Activated CD8-positive, alpha-beta memory T cell treated with anti-CD3 and anti-CD28 coated beads, Interleukin-2, amount 10 ng/mL, durations not matched to agents 7 days and 5 days (primary cell): Measurements from ENCODE around the gene VMO1. TPM values are rescaled to one million over a fixed set of nuclear protein-coding genes. Genes with fewer than 3 reads are reported as not detected.

ENCODE experiments used
- ATAC-seq: fragments of 150-1000 bp; cut with Tn5 transposase; one replicate; pipeline ENCODE4 v1.10.0; 2021; ENCODE audit warnings: moderate library complexity
- CTCF ChIA-PET: fragments of 350-600 bp; sonication (Branson Sonifier 250); formaldehyde crosslinking; loops from one replicate; lab custom pipeline; 2021; ENCODE audit warnings: antibody characterized with exemption; lab: Charles Lee
- DNase-seq: peaks from one replicate; pipeline ENCODE4 v3.0.0-alpha.2; 2020
- H3K27ac Mint-ChIP-seq: one replicate; pipeline ENCODE4 v1.8.0; 2021; ENCODE audit warnings: mild to moderate bottlenecking, mixed read lengths
- H3K27me3 Mint-ChIP-seq: one replicate; pipeline ENCODE4 v1.8.0; 2021; ENCODE audit warnings: mixed read lengths
- H3K36me3 Mint-ChIP-seq: one replicate; pipeline ENCODE4 v1.8.0; 2021; ENCODE audit warnings: mild to moderate bottlenecking, mixed read lengths
- H3K4me1 Mint-ChIP-seq: one replicate; pipeline ENCODE4 v1.8.0; 2021; ENCODE audit warnings: mixed read lengths
- H3K4me3 Mint-ChIP-seq: one replicate; pipeline ENCODE4 v1.8.0; 2021; ENCODE audit warnings: mild to moderate bottlenecking, moderate library complexity, mixed read lengths
- H3K9me3 Mint-ChIP-seq: one replicate; pipeline ENCODE4 v1.8.0; 2022; ENCODE audit warnings: low read depth, mixed read lengths
- total RNA-seq, 2 experiments: library from RNA; stranded (reverse); gene quantifications; one replicate each; pipeline ENCODE4 v1.2.3, GENCODE V29; 2021

Gene VMO1
- total RNA-seq, 2 experiments from 2014 or later: 0.37 to 0.50 TPM

DNA sequence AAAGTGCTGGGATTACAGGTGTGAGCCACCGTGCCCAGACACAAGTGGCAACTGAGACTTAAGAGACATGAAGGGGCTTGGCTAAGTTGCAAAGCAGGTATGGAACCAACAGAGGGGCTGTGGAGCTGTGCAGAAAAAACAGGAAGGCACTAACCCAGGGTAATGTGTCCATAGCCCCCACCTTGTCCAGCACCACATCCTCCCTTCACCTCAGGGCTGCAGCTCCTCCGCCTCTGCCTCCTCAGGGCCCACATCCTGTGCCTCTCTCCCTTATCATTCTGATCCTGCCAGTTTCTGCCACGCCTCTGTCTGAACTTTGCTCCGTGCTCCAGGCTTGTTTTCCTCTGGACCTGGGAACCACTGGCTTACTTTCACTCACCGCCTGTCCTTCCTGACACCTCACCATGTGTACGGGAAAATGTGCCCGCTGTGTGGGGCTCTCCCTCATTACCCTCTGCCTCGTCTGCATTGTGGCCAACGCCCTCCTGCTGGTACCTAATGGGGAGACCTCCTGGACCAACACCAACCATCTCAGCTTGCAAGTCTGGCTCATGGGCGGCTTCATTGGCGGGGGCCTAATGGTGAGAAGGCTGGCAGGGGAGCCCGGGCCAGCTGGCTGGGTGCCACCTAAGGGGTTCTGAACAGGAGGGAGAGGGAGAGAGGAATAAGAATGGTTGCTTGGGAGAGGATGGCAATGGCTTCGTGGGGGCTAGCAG is 14.5 kb downstream of the VMO1 start, which contains the start of gene TM4SF5:
TM4SF5 (plus strand) TSS at position 368 of the 716 bp plus-strand sequence; CDS start at position 405, 37 bp downstream.
- H3K27ac Mint-ChIP-seq: peak within 1 kb of the TSS; percentile 25
- peak; percentile 92 for ATAC-seq
- H3K4me1 Mint-ChIP-seq: peaks cover 16% of the 10 kb centered on the region
- CTCF ChIA-PET: interaction anchor here (0.9 to 4.5 kb wide), 6 partner anchors 11 to 131 kb away, joined by 3 to 33 read pairs (median 4); partner anchors contain the start of genes CHRNE and GLTPD2
- H3K9me3 Mint-ChIP-seq: no peaks in the 10 kb centered on the region
- peaks cover 20% of the 10 kb centered on the region for H3K27me3 Mint-ChIP-seq
- H3K4me3 Mint-ChIP-seq: peak within 1 kb of the TSS; percentile 3
- H3K36me3 Mint-ChIP-seq: no peaks in the 10 kb centered on the region
- DNase-seq: peak; percentile 83

DNA sequence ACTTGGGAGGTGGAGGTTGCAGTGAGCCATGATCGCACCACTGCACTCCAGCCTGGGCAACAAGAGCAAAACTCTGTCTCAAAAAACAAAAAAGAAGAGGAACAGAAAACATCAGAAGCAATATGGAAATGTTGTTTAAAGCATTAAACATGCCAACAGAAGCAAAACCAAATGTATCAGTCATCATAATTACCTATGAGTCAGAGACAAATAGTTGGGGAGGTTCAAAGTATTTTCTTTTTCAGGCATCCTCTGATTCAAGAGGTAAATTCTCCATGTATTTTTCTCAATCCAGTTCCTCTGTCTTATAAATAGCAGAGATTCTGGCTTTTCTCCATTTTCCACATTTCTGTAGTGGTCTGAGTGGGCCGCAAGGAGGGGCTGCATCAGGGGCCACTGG is 16.5 kb downstream of the VMO1 start:
- DNase-seq (no peak), ATAC-seq (no peak)
- H3K27ac Mint-ChIP-seq: no peak overlapping the region
- no peaks in the 10 kb centered on the region for H3K9me3 Mint-ChIP-seq
- no peak overlapping the region for H3K4me3 Mint-ChIP-seq
- H3K36me3 Mint-ChIP-seq: no peaks in the 10 kb centered on the region
- CTCF ChIA-PET: interaction anchor here (1.3 kb wide), 1 partner anchor 20 kb away, joined by 6 read pairs; no protein-coding TSS in a partner anchor
- peaks cover 16% of the 10 kb centered on the region for H3K4me1 Mint-ChIP-seq
- peaks cover 25% of the 10 kb centered on the region for H3K27me3 Mint-ChIP-seq

- DNase-seq: no peak
- Mint-ChIP-seq H3K4me3 (no peak overlapping the region), H3K27ac (no peak overlapping the region), H3K9me3 (no peaks in the 10 kb centered on the region), H3K4me1 (peaks cover 16% of the 10 kb centered on the region), H3K36me3 (no peaks in the 10 kb centered on the region), H3K27me3 (peaks cover 25% of the 10 kb centered on the region)
- ATAC-seq: no peak
- CTCF ChIA-PET: no interaction called here
Measured at GRCh38 chr17:4768298-4768697, 17.9 kb downstream of the VMO1 start.

- Mint-ChIP-seq H3K4me3 (no peak overlapping the region), H3K9me3 (no peaks in the 10 kb centered on the region), H3K27me3 (peaks cover 16% of the 10 kb centered on the region), H3K36me3 (no peaks in the 10 kb centered on the region), H3K27ac (no peak overlapping the region), H3K4me1 (peaks cover 12% of the 10 kb centered on the region)
- CTCF ChIA-PET: no interaction called here
- DNase-seq (no peak), ATAC-seq (no peak)
Measured at GRCh38 chr17:4766723-4767122, 19.4 kb downstream of the VMO1 start.

GRCh38 chr17:4766201-4766600 is 20.0 kb downstream of the VMO1 start:
- H3K27ac Mint-ChIP-seq: no peak overlapping the region
- ATAC-seq: no peak
- H3K9me3 Mint-ChIP-seq: no peaks in the 10 kb centered on the region
- H3K4me3 Mint-ChIP-seq: no peak overlapping the region
- CTCF ChIA-PET: no interaction called here
- H3K4me1 Mint-ChIP-seq: peaks cover 7% of the 10 kb centered on the region
- no peak for DNase-seq
- peaks cover 16% of the 10 kb centered on the region for H3K27me3 Mint-ChIP-seq
- H3K36me3 Mint-ChIP-seq: no peaks in the 10 kb centered on the region

- Mint-ChIP-seq H3K9me3 (no peaks in the 10 kb centered on the region), H3K36me3 (no peaks in the 10 kb centered on the region), H3K4me1 (no peaks in the 10 kb centered on the region), H3K4me3 (no peak overlapping the region), H3K27me3 (peaks cover 19% of the 10 kb centered on the region), H3K27ac (no peak overlapping the region)
- DNase-seq: no peak
- CTCF ChIA-PET: no interaction called here
- no peak for ATAC-seq
Measured at GRCh38 chr17:4764595-4764994, 21.6 kb downstream of the VMO1 start.

- ATAC-seq (no peak), DNase-seq (no peak)
- CTCF ChIA-PET: no interaction called here
- Mint-ChIP-seq H3K36me3 (no peaks in the 10 kb centered on the region), H3K4me1 (no peaks in the 10 kb centered on the region), H3K4me3 (no peak overlapping the region), H3K27ac (no peak overlapping the region), H3K27me3 (peaks cover 35% of the 10 kb centered on the region), H3K9me3 (no peaks in the 10 kb centered on the region)
Measured at GRCh38 chr17:4759776-4760236, 26.4 kb downstream of the VMO1 start.

GRCh38 chr17:4753392-4753791 is 32.8 kb downstream of the VMO1 start:
- peaks cover 6% of the 10 kb centered on the region for H3K4me1 Mint-ChIP-seq
- no peaks in the 10 kb centered on the region for H3K36me3 Mint-ChIP-seq
- no peak for DNase-seq
- no peak overlapping the region for H3K27ac Mint-ChIP-seq
- H3K9me3 Mint-ChIP-seq: no peaks in the 10 kb centered on the region
- CTCF ChIA-PET: interaction anchor here (0.8 kb wide), 1 partner anchor 27 kb away, joined by 3 read pairs; no protein-coding TSS in a partner anchor
- ATAC-seq: no peak
- peaks cover 61% of the 10 kb centered on the region for H3K27me3 Mint-ChIP-seq
- no peak overlapping the region for H3K4me3 Mint-ChIP-seq

GRCh38 chr17:4751932-4752331 is 34.2 kb downstream of the VMO1 start:
- DNase-seq: no peak
- no peak for ATAC-seq
- H3K36me3 Mint-ChIP-seq: no peaks in the 10 kb centered on the region
- no peak overlapping the region for H3K4me3 Mint-ChIP-seq
- peaks cover 56% of the 10 kb centered on the region for H3K27me3 Mint-ChIP-seq
- no peak overlapping the region for H3K27ac Mint-ChIP-seq
- CTCF ChIA-PET: no interaction called here
- peaks cover 17% of the 10 kb centered on the region for H3K4me1 Mint-ChIP-seq
- H3K9me3 Mint-ChIP-seq: no peaks in the 10 kb centered on the region

DNA sequence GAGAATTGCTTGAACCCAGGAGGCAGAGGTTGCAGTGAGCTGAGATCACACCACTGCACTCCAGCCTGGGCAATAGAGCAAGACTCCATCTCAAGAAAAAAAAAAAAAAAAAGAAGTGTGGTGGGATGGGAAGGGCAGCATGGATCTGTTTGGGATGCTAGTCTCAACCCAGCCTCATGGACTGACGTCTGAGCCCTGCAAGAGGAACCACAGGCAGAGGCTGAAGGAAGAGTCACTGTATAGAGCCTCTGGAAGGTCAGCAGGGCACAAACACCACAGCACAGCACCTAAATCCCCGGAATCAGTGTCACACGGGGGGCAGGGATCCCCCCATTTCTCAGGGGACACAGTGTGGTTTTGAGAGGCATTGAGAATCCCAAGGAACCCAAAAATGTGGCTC is 35.6 kb downstream of the VMO1 start:
- Mint-ChIP-seq H3K36me3 (no peaks in the 10 kb centered on the region), H3K27ac (no peak overlapping the region), H3K4me1 (peaks cover 20% of the 10 kb centered on the region), H3K27me3 (peaks cover 55% of the 10 kb centered on the region), H3K9me3 (no peaks in the 10 kb centered on the region), H3K4me3 (no peak overlapping the region)
- ATAC-seq (no peak), DNase-seq (no peak)
- CTCF ChIA-PET: no interaction called here

DNA sequence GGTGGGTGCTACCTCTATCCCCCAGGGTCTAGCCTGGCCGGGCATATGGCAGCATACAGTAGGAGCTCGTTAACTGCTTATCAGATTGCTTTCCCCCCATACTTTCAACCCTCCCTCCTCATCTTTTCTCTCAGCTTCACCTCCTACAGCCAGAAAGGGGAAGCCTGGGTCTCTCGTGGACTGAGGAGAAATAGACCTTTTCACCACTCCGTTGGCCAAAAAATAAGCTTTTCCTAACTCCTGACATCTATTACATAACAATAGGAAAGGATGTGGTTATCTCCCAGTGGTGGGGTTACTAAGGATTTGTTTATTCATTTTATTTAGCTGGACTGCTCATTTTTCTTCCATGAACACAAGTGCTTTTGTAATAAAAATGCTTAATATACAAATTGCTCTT is 37.5 kb downstream of the VMO1 start:
- CTCF ChIA-PET: interaction anchor here (0.8 to 2.8 kb wide), 2 partner anchors 39 to 41 kb away, joined by 3 to 14 read pairs; partner anchors contain the start of genes ARRB2 and GLTPD2
- no peak overlapping the region for H3K4me3 Mint-ChIP-seq
- ATAC-seq: no peak

DNA sequence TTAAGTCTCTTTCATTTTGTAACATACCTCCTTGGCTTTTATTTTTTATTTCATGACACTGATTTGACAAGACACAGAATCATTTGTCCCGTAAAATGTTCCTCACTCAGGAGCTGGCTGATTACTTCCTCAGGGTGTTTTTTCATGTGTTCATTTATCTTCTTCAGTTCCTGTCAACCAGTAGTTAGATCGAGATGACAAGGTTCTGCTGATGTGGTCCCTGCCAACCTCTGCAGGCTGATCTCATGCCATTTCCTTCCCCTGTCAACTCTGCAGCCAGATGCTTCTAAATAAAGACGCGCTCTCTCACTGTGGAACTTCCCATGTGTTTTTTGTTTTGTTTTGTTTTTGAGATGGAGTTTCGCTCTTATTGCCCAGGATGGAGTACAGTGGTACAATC is 38.3 kb downstream of the VMO1 start:
- peaks cover 22% of the 10 kb centered on the region for H3K4me1 Mint-ChIP-seq
- CTCF ChIA-PET: interaction anchor here (0.6 to 2.8 kb wide), 3 partner anchors 38 to 985 kb away, joined by 3 to 14 read pairs (median 5); partner anchors contain the start of genes ARRB2 and GLTPD2
- DNase-seq: peak; percentile 65

More for the DNA sequence above, 37.5 kb downstream of the VMO1 start:
- no peak for DNase-seq
- Mint-ChIP-seq H3K9me3 (no peaks in the 10 kb centered on the region), H3K27ac (no peak overlapping the region), H3K27me3 (peaks cover 45% of the 10 kb centered on the region), H3K36me3 (no peaks in the 10 kb centered on the region), H3K4me1 (peaks cover 22% of the 10 kb centered on the region)

DNA sequence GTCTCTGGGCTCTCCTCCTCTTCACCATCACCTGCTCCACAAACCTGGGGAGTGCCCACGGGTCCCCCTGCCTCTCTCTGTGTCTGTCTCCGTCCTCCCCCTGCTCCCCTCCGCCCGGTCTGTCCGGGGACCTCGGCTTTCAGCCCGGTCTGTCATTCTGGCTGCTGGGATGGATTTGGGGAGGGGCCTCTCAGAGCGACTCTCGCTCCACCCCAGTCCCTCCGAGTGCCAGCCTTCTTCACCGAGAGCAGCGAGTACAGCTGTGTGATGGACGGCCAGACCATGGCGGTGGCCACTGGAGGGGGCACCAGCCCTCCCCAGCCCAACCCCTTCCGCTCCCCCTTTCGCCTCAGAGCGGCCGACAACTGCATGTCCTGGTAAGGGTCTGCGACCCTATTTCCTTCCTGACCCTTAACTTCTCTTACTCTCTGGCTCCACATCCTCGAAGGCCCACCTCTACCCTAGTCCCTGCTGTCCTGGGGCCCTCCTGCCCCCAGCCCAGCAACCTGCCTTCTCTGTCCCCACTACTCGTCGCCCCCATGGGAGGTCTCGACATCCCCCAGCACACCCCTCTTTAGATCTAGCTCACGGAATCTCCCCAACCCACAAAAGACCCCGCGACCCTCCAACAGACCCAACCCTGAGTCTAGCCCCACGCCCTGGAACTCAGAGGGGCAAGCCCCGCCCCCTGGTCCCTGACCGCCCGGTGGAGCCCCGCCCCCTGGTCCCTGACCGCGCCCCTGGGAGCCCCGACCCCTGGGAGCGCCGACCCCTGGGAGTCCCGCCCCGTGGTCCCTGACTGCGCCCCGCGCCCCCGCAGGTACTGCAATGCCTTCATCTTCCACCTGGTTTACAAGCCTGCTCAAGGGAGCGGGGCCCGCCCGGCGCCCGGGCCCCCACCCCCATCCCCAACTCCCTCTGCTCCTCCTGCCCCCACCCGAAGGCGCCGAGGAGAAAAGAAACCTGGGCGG is 40.9 kb downstream of the VMO1 start:
- Mint-ChIP-seq H3K36me3 (no peaks in the 10 kb centered on the region), H3K27me3 (peaks cover 36% of the 10 kb centered on the region), H3K4me1 (peaks cover 21% of the 10 kb centered on the region), H3K4me3 (no peak overlapping the region), H3K27ac (no peak overlapping the region), H3K9me3 (no peaks in the 10 kb centered on the region)
- no peak for DNase-seq
- CTCF ChIA-PET: interaction anchor here (1.3 kb wide), 1 partner anchor 41 kb away, joined by 5 read pairs; the partner anchor contains the start of gene VMO1
- ATAC-seq: no peak

More for the DNA sequence above, 38.3 kb downstream of the VMO1 start:
- Mint-ChIP-seq H3K27ac (peak overlapping the region; percentile 38), H3K4me3 (peak overlapping the region; percentile 54), H3K9me3 (no peaks in the 10 kb centered on the region), H3K27me3 (peaks cover 42% of the 10 kb centered on the region), H3K36me3 (no peaks in the 10 kb centered on the region)
- ATAC-seq: peak; percentile 90
